BLaER1 treated with 17β-estradiol and CSF1 and Interleukin-3, amounts not matched to agents 10 nM and 100 nM (cell line): Measurements from ENCODE around the gene RBMS2.

Experiments used
- H3K27ac ChIP-seq, 11 experiments: shearing (Covaris generic); formaldehyde crosslinking; 2 replicates each; pipeline ENCODE4 v1.8.1; 2022
- H3K27me3 ChIP-seq, 11 experiments: shearing (Covaris generic); formaldehyde crosslinking; 2 replicates each; pipeline ENCODE4 v1.8.1; 2022
- H3K36me3 ChIP-seq, 11 experiments: shearing (Covaris generic); formaldehyde crosslinking; 2 replicates each; pipeline ENCODE4 v1.8.1; 2022
- H3K4me1 ChIP-seq, 10 experiments: shearing (Covaris generic); formaldehyde crosslinking; 2 replicates each; pipeline ENCODE4 v1.8.1; 2022
- H3K4me2 ChIP-seq, 11 experiments: shearing (Covaris generic); formaldehyde crosslinking; 2 replicates each; pipeline ENCODE4 v1.8.1; 2022
- H3K4me3 ChIP-seq, 10 experiments: shearing (Covaris generic); formaldehyde crosslinking; 2 replicates each; pipeline ENCODE4 v1.8.1; 2022
- H3K9ac ChIP-seq, 11 experiments: shearing (Covaris generic); formaldehyde crosslinking; 2 replicates each; pipeline ENCODE4 v1.8.1; 2022
- H3K9me3 ChIP-seq, 11 experiments: shearing (Covaris generic); formaldehyde crosslinking; replicated peaks in 1 of 11; 2 replicates each; pipeline ENCODE4 v1.8.1; 2022
- H4K20me1 ChIP-seq, 11 experiments: shearing (Covaris generic); formaldehyde crosslinking; 2 replicates each; pipeline ENCODE4 v1.8.1; 2022
- Cebpa-rat ChIP-seq, 11 experiments: shearing (Covaris generic); IDR thresholded peaks; 2 replicates each; pipeline ENCODE4 v1.8.1; 2022

The RBMS2 gene

DNA sequence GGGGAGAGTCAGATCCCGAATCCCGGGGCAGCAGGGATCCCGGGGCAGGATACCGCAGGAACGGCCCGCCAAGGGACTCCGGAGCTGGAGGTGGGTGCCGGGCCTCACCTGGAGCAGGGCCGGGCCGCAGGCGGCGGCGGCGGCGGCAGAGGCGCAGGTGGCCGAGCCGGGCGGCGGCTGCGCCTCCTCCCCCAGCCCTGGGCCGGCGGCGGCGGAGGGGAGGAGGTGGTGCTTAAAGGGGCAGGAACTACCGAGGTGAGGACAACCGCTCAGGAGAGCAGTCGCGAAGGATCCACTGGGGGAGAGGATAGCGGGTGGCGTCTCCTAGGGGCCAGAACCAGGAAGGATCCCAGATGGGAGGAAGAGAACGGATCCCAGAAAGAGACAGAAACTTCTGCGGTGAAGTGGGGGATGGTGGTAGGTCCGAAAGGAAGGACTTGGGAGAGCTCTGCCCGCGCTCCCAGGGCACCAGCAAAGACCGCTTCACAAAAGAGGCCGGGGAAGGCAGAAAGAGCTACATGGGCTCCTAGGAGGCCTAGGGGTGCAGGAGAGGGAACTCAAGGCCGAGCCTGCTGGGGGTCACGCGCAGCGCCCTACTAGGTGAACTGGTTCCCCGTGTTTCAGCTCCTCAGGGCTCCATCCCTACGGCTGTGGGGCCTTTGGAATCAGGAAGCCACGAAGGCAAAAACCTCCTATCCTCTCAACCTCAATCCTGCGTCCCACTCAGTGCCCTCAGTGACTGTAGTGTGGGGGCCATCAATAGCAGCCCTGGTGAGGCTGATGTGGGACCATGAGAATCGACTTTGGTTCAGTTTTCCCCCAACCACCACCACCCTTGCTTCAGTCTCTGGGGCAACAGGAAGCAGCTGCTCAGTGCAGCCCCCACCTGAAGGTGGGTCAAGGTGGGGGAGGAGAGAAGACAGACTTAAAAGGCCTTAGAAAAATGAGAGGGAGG is 113.5 kb downstream of the RBMS2 start:
- Histone ChIP-seq H3K4me1 (peaks cover 57 to 84% (median 73%) of the 10 kb centered on the region in 10 experiments), H3K27ac (peak overlapping the region; percentile 62 to 93 (median 86)), H3K4me3 (peak overlapping the region; percentile 80 to 95 (median 88))

DNA sequence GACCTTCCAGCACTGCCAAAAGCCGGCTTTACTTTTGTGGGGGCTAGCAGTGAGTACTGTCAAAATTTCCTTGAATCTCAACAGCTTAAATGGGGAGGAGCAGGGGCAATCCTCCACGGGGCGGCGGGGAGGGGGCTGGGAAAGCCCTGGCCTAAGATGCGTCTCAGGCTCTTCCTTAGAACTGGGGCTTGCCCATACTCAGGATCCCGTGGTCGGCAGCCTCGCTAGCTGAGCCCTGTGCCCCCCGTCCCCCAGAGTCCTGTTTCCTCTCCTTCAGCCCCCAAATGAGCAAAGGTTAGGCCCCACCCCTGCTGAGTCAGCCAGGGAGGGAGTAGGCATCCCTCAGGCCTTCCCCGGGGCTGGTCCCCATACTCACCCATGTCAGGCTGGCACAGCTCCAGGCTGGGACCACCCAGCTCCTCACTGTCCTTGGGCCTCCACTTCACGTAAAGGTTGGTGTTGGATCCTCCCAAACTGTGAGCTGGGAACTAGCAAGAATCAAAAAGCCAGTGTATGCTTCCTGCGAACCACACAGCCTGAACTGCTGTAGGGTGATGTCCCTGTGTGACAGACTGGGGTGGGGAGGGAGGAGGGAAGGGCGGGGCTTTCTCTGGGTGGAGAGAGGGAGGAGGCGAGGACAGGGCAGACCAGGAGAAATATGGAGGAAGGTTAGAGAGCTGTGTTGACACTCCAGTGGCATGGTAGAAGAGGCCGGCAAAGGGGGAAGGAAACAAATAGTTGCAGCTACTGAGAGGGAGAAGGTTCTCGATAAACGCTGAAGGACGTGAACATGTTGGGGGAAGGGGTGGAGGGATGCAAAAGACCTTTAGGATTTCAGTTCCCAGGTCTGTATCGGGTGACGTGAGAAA is 114.4 kb downstream of the RBMS2 start:
- H3K27ac ChIP-seq, result peak overlapping the region; percentile 72 to 93 (median 86)
- TF ChIP-seq Cebpa-rat (IDR thresholded peaks at IDR 0.05), result no peak

More for the DNA sequence above, 113.5 kb downstream of the RBMS2 start:
- no peaks in the 10 kb centered on the region for H3K9me3 ChIP-seq
- H3K27me3 ChIP-seq, result no peaks in the 10 kb centered on the region
- H3K4me2 ChIP-seq, result peak overlapping the region; percentile 94 to 100 (median 98)
- H3K9ac ChIP-seq, result peak overlapping the region; percentile 79 to 90 (median 85)
- peaks cover 28 to 31% (median 29%) of the 10 kb centered on the region in 11 experiments for H3K36me3 ChIP-seq
- TF ChIP-seq Cebpa-rat (IDR thresholded peaks at IDR 0.05), result no peak
- H4K20me1 ChIP-seq, result peaks cover 27 to 82% (median 47%) of the 10 kb centered on the region in 11 experiments; a peak in 21 of 22 replicates

GRCh38 chr12:56636675-56637540 is 115.3 kb downstream of the RBMS2 start:
- H3K4me1 ChIP-seq, result peaks cover 45 to 80% (median 56%) of the 10 kb centered on the region in 10 experiments
- peak overlapping the region; percentile 72 to 93 (median 86); a peak in 21 of 22 replicates for H3K27ac ChIP-seq
- peak overlapping the region; percentile 94 to 100 (median 98) for H3K4me2 ChIP-seq
- H3K27me3 ChIP-seq, result no peaks in the 10 kb centered on the region
- peak overlapping the region; percentile 79 to 90 (median 85); a peak in 21 of 22 replicates for H3K9ac ChIP-seq
- peak overlapping the region; percentile 80 to 95 (median 88) for H3K4me3 ChIP-seq
- H4K20me1 ChIP-seq, result peaks cover 45 to 84% (median 51%) of the 10 kb centered on the region in 11 experiments; a peak in 21 of 22 replicates
- peaks cover 46 to 49% (median 47%) of the 10 kb centered on the region in 11 experiments for H3K36me3 ChIP-seq
- no peak for TF ChIP-seq Cebpa-rat (IDR thresholded peaks at IDR 0.05)
- H3K9me3 ChIP-seq, result no peaks in the 10 kb centered on the region

More for the DNA sequence above, 114.4 kb downstream of the RBMS2 start:
- Histone ChIP-seq H3K4me2 (peak overlapping the region; percentile 94 to 100 (median 98)), H3K4me1 (peaks cover 49 to 82% (median 64%) of the 10 kb centered on the region in 10 experiments), H3K9ac (peak overlapping the region; percentile 79 to 90 (median 85)), H3K27me3 (no peaks in the 10 kb centered on the region), H3K36me3 (peaks cover 38 to 40% (median 39%) of the 10 kb centered on the region in 11 experiments), H3K4me3 (peak overlapping the region; percentile 80 to 95 (median 88)), H4K20me1 (peaks cover 36 to 84% (median 51%) of the 10 kb centered on the region in 11 experiments; a peak in 21 of 22 replicates), H3K9me3 (no peaks in the 10 kb centered on the region)

DNA sequence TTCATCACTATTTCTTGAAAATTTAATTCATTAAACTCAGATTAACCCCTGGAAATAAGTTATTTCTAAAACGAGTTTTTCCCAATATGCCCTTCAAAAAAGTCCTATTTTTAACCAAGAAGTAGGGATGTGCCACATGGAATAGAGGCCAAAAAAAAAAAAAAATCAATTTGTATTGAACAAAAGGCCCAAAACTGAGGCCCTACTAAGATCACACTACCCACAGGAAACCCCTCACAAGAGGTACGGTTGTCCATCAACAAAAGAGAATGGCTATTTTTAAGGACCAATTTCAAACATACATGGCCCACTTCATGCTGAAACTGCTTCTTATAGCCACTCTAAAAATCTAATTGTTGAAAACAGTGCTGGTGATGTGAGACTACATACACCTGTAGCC is 116.0 kb downstream of the RBMS2 start:
- no peak for TF ChIP-seq Cebpa-rat (IDR thresholded peaks at IDR 0.05)
- H3K4me1 ChIP-seq, result peaks cover 44 to 80% (median 56%) of the 10 kb centered on the region in 10 experiments

GRCh38 chr12:56641219-56641618 is 119.6 kb downstream of the RBMS2 start:
- peaks cover 59 to 91% (median 84%) of the 10 kb centered on the region in 11 experiments for H4K20me1 ChIP-seq
- no peak overlapping the region for H3K27ac ChIP-seq

More for the DNA sequence above, 116.0 kb downstream of the RBMS2 start:
- H3K4me2 ChIP-seq, result peak overlapping the region; percentile 41 to 99 (median 98); a peak in 18 of 22 replicates
- peak overlapping the region; percentile 6 to 89 (median 64); a peak in 17 of 22 replicates for H3K9ac ChIP-seq
- peaks cover 53 to 56% (median 55%) of the 10 kb centered on the region in 11 experiments for H3K36me3 ChIP-seq
- H4K20me1 ChIP-seq, result peaks cover 49 to 84% (median 56%) of the 10 kb centered on the region in 11 experiments; a peak in 21 of 22 replicates
- peak overlapping the region in 1 of 10 experiments; percentile 7; a peak in 1 of 20 replicates for H3K4me3 ChIP-seq
- H3K9me3 ChIP-seq, result no peaks in the 10 kb centered on the region
- peak overlapping the region in 8 of 11 experiments; percentile 27 to 89 (median 82); a peak in 13 of 22 replicates for H3K27ac ChIP-seq
- no peaks in the 10 kb centered on the region for H3K27me3 ChIP-seq

DNA sequence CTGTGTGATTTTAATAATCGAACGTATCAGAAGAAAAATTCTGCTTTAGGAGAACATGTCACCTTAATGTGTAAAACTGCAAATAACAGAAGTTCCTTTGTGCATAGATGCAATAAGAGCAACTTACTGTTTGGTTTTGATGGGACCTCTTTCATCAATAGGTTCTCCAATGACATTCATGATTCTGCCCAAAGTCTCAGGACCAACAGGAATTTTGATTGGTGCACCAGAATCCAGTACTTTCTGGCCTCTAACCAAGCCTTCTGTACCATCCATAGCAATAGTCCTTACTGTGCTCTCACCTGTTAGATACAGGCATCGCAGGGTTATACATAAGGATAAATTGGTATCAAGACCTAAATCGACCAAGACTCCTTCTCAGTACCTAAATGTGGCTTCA is 123.0 kb downstream of the RBMS2 start:
- H3K27ac ChIP-seq, result peak overlapping the region; percentile 89 to 97 (median 95); a peak in 21 of 22 replicates
- H3K36me3 ChIP-seq, result peaks cover 50 to 64% (median 55%) of the 10 kb centered on the region in 11 experiments
- no peak for TF ChIP-seq Cebpa-rat (IDR thresholded peaks at IDR 0.05)
- peaks cover 23 to 50% (median 36%) of the 10 kb centered on the region in 10 experiments for H3K4me1 ChIP-seq
- H3K4me2 ChIP-seq, result peak overlapping the region; percentile 78 to 98 (median 93)
- H3K9ac ChIP-seq, result peak overlapping the region; percentile 92 to 99 (median 97)
- H3K9me3 ChIP-seq, result 0 out of 22 replicates have a peak, but pooled peaks cover 0 to 4% (median 0%) of the 10 kb centered on the region in 11 experiments
- H3K4me3 ChIP-seq, result peak overlapping the region; percentile 84 to 98 (median 96)
- H4K20me1 ChIP-seq, result peaks cover 55 to 61% (median 58%) of the 10 kb centered on the region in 11 experiments
- H3K27me3 ChIP-seq, result no peaks in the 10 kb centered on the region

More at GRCh38 chr12:56641219-56641618, 119.6 kb downstream of the RBMS2 start:
- H3K4me3 ChIP-seq, result no peak overlapping the region
- peaks cover 74 to 82% (median 80%) of the 10 kb centered on the region in 11 experiments for H3K36me3 ChIP-seq
- peak overlapping the region in 3 of 11 experiments; percentile 20 to 88 (median 81); a peak in 3 of 22 replicates for H3K4me2 ChIP-seq
- no peaks in the 10 kb centered on the region for H3K9me3 ChIP-seq
- TF ChIP-seq Cebpa-rat (IDR thresholded peaks at IDR 0.05), result 0 out of 22 replicates have a peak, but pooled peaks of 1 of the 11 experiments have one; percentile 11
- H3K4me1 ChIP-seq, result peaks cover 31 to 73% (median 50%) of the 10 kb centered on the region in 10 experiments
- H3K27me3 ChIP-seq, result no peaks in the 10 kb centered on the region
- H3K9ac ChIP-seq, result peak overlapping the region in 4 of 11 experiments; percentile 12 to 92 (median 28); a peak in 4 of 22 replicates

DNA sequence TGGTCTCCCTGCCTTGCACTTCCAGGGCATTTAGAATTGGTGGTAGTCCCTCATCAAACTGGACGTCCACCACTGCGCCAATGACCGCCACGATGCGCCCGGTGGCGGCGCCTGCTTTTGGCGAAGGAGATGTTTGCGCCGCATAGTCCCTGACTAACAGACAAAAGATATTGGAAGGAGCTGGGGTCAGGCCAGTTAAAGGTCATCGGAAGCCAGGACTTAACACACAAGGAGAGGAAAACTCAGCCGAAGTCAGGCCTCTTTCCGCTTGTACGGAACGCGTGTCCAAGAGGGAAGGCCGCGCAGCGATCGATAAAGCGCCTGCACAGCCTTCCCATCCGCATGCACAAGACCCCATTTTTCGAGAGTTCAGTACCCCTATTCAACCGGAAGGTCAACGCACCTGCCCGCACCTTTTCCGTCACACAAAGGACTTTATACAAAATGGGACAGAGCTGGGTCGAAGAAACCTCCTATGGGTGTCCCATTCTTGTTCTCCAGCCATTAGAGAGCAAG is 123.6 kb downstream of the RBMS2 start:
- H3K27ac ChIP-seq, result peak overlapping the region; percentile 89 to 97 (median 95)
- H3K4me3 ChIP-seq, result peak overlapping the region; percentile 84 to 98 (median 96)
- peaks cover 50 to 55% (median 52%) of the 10 kb centered on the region in 11 experiments for H4K20me1 ChIP-seq
- no peaks in the 10 kb centered on the region for H3K27me3 ChIP-seq
- H3K9me3 ChIP-seq, result 0 out of 22 replicates have a peak, but pooled peaks cover 0 to 4% (median 0%) of the 10 kb centered on the region in 11 experiments
- H3K9ac ChIP-seq, result peak overlapping the region; percentile 92 to 99 (median 97)
- peaks cover 23 to 47% (median 36%) of the 10 kb centered on the region in 10 experiments for H3K4me1 ChIP-seq
- peak overlapping the region; percentile 78 to 98 (median 93) for H3K4me2 ChIP-seq
- TF ChIP-seq Cebpa-rat (IDR thresholded peaks at IDR 0.05), result no peak
- H3K36me3 ChIP-seq, result peaks cover 44 to 60% (median 50%) of the 10 kb centered on the region in 11 experiments
